ENCODE measurements around the gene LRP8. TPM values are rescaled to one million over a fixed set of nuclear protein-coding genes. Genes with fewer than 3 reads are reported as not detected.

The LRP8 gene
- total RNA-seq, 1 experiment from 2014 or later: 262 TPM

DNA sequence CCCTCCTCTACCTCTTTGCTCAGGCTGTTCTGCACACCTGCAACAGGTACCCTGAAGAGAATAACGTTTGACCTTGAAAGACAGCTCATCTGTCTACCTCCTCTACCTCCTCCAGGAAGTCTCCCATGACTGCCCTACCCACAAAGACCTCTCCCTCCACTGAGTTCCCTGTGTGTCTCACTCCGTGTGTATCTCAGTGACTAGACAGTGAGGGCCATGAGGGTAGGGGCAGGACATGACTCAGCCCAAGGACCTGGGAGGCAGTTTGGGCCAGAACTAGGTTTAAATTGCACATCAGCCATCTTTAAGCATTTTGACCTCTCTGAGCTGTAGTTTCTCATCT, 32.0 kb upstream of the LRP8 start:
- no peak for DNase-seq (ENCODE audit: low spot score)

GRCh38 chr1:53359225-53359933, 31.5 kb upstream of the LRP8 start:
- no peak for DNase-seq (ENCODE audit: low spot score)

DNA sequence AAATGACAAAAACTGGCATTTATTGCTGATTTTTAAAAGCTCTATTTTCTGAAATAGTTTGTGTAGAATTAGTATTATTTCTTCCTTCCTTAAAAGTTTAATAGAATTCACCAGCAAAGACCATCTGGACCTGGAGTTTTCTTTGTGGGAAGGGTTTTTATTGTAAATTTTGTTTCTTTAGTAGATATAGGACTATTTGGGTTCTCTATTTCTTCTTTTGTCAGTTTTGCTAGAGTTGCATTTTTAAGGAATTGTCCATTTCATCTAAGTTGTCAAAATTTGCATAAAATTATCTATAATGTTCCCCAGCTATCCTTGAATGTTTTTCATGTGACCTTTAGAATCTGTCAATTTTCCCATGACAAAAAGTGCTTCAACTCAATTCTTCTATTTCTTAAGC, 28.8 kb upstream of the LRP8 start:
- DNase-seq (ENCODE audit: low spot score): no peak

DNA sequence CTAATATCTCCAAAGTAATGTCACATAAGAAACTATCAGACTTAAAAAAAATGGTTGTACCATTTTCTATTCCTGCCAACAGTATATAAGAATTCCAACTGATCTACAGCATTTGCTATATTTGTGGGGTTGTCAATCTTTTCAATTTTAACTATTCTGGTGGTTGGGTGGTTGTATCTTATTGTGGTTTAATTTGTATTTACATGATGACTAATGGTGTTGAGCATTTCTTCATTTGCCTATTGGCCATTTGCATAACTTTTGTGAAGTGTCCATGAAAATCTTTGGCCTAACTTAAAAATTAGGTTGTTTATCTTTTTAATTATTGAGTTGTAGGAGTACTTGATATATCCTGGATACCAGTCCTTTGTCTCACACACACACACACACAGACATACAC, 26.2 kb upstream of the LRP8 start:
- DNase-seq (ENCODE audit: low spot score): no peak

DNA sequence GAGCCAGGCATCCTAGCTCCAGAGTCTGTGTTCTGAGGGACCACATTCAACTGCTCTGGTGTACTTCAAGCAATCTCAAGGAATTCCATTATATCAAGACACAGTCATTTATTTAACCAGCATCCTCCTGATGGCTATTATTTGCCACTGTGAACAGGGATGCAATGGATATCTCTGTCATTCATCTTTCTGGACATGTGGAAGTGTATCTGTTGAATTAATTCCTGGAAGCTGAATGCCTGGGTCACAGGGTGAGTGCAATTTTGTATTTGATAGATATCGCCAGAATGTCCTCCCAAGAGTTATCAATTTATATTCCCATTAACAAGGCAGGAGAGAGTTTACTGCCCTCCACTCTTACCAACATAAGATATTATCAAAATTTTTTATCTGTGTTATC, 24.7 kb upstream of the LRP8 start:
- no peak for DNase-seq (ENCODE audit: low spot score)

GRCh38 chr1:53350853-53351767, 23.2 kb upstream of the LRP8 start:
- DNase-seq (ENCODE audit: low spot score): no peak

- DNase-seq (ENCODE audit: low spot score): no peak
These were observed 22.3 kb upstream of the LRP8 start for GRCh38 chr1:53349968-53350852.

DNA sequence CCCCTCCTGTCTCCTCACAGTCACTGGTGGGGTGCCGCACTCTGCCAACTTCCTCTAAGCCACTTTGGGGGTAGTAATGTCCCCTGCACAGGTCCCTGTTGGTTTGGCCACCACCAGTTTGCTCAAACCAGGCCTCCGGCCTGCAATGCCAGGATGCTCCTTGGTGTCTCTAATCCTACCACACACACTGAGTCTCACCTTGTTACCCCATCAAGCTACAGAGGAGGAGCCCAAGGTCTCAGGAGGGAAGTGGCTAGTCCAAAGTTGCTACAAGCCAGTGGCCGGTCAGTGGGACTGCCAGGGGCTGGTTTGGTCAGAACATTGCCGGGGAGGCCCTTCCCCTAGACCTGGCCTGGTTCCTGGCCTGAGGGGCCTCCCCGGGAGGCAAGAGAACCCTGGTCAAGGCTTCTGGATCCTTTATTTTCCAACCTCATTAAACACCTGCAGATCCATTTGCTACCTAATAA, 21.5 kb upstream of the LRP8 start:
- no peak for DNase-seq (ENCODE audit: low spot score)

DNA sequence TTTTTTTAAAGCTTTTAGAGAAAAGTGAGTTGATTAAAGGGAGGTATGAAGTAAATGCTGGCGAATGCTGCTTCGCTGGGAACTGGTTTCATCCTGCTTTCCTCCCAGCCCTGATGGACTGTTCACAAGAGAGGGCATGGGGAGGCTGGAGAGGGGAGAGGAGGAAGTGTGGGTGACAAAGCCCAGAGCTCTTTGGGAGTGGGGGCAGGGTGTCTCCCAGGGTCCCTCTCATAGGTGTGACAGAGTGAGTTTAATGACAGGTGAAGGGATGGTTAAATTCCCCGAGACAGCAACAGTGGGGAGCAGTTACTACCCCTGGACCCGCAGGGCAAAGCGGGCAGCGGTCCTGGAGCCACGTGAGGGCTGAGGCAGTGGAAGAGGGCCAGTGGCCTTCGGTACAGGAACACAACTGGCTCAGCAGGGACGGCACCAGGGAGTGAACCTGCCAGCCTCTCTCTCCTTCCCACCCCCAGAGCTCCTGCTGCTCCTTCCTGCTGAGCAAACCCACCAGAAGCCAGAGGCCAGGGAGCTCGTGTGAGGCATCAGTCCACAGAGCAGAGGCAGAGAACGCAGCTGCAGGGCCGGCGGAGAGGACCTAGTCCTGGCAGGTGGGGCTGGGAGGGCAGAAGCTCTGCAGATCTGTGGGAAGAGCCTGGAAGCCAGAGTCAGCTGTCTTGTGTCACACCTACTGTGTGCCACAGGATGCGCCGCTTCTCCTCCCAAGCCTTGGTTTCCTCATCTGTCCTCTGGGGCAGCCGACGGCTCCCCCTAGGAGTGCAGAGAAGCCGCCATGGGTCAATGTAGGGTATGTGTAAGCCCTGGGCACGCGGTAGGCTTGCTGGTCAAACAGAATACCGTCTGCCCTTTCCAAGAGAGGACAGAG, 20.9 kb upstream of the LRP8 start:
- DNase-seq (ENCODE audit: low spot score): no peak

- DNase-seq (ENCODE audit: low spot score): no peak
These were observed 18.9 kb upstream of the LRP8 start for GRCh38 chr1:53346814-53347176.

GRCh38 chr1:53345996-53346813, 18.3 kb upstream of the LRP8 start:
- DNase-seq (ENCODE audit: low spot score): no peak

- no peak for DNase-seq (ENCODE audit: low spot score)
These were observed 17.3 kb upstream of the LRP8 start for GRCh38 chr1:53344921-53345838.

DNA sequence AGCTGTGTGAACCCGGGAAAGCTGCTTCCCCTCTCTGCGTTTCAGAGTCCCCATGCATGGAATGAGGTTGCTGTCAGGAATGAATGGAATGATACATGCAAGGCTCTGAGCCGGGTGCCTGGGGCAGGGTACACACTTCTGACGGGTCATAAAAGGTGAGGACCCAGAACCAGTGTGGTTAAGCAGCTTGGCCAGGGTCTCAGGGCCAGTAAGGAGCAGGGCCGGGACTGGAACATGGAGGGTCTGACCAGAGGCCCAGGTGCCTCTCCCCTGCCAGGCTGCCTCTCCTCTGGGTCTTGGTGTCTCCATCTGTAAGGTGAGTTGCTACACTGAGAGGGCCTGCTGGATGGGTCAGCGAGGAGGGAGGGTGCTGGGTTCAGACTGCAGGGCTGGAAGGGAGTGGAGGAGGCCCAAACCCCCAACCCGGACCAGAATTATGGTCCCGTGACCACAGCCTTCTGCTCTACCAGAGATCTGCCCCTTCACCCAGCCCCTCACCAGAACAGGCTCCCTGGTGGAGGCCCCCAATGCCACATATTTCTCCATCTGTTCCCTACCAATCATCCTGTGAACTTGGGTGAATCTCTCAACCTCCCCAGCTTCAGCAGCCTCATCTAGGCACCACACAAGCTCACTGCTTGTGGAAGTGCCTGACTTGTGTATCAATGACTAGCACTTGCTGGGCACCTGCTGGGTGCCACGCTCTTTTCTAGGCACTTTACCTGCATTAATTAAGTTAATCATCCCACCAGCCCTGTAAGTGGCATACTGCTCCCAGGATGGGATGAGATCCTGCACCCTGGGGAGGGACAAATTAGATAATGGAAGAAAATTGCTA, 16.2 kb upstream of the LRP8 start:
- DNase-seq (ENCODE audit: low spot score): no peak

DNA sequence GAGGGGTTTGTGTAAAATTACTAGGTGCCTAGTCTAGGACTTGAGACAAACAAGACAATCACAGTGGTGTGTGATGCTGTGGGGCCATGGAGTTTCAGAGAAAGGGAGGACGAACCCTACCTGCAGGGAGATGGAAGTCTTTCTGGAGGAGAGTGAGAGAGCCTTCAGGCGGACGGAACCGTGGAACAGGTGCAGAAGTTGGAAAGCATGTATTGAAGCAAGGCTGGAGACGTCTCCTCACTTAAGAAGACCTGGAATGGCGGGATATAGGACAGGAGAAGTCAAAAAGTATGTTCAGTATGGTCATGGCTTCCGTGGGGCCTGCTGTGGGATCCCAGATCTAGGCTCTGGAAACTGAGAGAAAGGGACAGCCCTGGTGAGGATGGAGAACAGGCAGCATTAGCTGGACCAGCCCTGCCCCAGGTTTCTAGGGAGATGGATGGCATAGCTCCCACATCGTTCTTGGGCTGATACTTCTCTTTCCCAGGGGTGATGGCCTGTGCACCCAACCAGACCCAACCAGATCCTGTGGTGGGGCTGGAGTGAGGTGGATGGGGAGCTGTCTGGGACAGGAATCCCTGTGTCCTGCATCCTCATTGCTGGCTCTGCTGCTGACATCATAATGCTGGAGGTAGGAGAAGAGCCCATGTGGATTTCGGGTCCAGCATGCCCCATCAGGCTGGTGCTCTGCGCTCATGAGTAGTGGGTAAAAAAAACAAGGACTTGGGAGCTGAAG, 15.0 kb upstream of the LRP8 start:
- DNase-seq (ENCODE audit: low spot score): no peak

DNA sequence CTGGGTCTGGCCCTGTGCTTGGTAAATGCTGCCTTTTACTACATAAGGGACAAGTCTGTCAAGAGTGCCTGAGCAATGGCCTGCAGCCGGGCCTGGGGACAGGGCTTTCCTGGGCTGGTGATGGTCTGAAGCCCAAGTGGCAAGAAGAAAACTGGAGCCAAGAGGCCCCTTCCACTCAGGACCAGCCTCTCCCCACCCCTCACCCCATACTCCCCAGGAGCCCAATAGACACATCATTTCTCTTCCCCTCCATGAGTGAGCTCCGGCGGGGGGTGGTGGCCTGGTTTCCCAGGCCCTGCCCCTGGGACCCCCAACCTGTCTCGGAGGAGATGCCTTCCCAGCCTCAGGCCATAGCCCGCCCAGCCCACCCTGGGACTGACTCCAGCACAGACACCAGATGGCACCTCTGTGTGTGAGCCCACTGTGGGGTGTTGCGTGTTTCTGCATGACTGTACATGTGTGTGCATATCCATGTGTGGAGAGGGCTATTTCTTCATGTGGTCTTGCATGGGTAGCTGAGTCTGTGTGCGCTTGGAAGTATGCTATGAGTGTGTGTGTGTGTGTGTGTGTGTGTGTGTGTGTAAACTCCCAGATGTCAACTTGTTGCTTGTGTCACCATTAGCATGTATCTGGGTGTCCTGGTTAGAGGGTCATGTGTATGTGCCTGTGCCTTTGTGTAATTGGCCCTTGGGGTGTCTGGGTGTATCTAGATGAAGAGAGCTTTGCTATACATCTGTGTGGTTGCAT, 14.3 kb upstream of the LRP8 start:
- no peak for DNase-seq (ENCODE audit: low spot score)

DNA sequence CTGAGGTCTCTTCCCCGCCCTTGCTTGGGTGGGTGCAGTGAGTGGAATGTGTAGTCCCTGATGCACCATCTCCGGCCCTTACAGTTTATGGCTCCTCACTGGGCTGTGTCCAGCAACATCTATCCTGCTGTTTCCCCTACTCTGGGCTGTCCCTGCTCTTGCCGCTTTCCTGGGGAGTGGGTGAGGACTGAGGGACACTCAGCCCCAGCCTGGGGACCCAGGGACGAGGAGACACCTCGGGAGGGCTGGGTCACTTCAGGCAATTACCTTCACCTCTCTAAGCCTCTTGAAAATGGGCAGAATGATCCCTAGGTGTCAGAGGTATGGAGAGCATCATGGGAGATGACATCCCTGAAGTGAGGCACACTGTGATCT, 13.6 kb upstream of the LRP8 start:
- no peak for DNase-seq (ENCODE audit: low spot score)

Measured in HT-29 (cell line).